Stimulated activated CD8-positive, alpha-beta memory T cell treated with anti-CD3 and anti-CD28 coated beads, Interleukin-7, amount 100 ng/mL, for 4 hours (primary cell): Measurements from ENCODE around the gene MMEL1.

Source experiments
- DNase-seq, 2 donors: peaks; one replicate each; pipeline ENCODE4 v3.0.0-alpha.2; 2020; ENCODE audit warnings: low read depth in 2 of 2

Gene MMEL1

DNA sequence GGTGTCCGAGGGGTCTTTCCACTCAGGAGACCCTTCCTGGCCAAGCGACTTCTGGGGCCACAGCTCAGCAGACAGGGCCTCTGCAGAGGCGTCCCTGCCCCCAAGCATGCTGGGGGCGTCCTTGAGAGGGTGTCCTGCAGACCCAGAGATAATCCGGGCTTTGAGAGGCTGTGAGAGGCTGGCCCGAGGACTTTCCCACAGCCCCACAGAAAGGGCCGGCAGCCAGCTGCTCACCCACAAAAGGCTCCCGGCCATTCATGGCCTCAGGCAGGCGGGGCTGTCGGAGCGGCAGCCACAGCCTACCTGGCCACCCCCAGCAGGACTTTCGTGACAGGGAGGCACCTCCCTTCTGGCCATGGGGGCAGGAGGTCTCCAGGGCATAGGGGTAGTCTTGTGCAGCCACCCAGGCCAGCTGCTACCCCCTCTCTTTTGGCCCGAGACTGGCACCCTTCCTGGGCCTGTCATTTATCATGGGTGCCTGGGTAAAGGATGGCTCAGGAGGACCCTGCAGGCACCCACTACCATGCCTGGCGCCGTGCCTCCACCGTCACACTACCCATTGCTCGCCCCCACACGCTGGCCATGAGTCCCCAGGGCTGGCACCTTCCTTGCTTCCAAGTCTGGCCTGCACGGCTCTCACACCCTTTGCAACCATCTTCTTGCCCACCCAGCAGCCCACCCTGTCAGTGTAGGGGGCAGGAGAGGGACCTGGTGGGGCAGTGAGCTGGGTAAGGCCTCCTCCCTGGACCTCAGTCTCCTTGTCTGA is 87.8 kb downstream of the MMEL1 start:
- DNase-seq: no peak

DNA sequence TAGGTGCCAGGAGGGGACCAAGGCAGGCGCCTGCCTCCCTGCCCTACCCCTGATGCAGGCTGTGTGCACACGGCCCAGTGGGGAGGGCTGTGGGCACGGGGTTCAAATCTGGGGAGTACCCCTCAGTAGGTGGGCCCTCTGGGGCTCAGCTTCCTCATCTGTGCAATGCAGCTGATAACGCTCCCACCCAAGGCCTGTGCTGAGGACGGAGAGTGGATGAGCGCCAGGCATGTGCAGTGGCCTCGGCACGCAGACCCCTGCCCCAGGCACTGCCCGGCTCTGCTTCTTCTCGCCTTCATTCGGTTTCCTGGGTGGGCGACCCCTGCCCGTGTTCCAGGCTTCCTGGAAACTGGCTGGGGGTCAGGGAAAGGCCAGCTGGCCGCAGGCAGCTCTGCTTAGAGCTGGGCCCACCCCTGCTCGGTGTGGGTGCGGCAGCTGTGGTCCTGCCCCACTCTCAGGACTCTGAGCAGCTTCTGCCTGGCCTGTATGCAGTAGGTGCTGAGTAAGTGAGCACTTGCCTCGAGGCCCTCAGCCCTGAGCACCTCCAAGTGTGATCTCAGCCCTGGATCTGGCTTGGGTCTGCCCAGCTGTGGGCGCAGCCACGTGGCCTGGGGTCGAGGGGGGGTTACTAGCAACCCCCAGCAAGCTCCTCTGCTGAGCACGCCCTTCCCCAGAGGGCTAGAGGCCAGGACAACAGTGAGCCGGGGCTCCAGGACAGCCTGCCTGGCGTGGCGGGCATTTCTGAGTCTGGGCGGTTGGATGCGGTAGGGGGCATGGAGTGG is 88.5 kb downstream of the MMEL1 start:
- no peak for DNase-seq

- DNase-seq: no peak
Observed at GRCh38 chr1:2543543-2544092, 89.2 kb downstream of the MMEL1 start.

DNA sequence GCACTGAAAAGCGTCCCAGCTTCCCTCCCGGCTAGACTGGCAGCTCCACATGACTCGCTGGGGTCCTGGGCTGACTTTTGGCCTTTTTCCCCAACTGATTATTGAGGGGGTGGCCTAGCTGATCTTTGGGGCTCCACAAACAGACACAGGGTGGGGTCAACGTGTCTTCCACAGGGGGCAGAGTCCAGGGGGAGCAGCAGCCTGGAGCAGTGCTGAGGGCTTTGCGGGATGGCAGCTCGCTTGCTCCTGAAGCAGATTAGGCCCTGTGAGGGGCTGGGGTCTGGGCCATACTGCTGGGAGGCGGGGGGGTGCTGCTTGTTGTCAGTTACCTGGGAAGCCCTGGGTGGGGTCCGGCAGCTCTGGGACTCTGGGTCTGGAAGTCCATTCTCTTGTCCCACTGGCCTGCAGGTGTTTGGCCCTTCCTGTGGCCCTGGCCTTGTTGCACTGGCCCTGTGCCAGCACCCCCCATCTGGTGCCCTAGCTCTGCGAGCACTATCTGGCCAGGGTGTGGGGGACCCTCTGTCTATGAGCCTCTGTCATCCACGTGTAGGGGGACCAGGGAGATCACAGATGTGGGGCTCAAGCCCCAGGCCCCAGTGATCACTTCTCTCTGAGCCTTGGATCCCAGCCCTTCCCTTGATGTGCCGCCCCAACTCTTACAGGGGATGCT is 90.4 kb downstream of the MMEL1 start:
- no peak for DNase-seq

DNA sequence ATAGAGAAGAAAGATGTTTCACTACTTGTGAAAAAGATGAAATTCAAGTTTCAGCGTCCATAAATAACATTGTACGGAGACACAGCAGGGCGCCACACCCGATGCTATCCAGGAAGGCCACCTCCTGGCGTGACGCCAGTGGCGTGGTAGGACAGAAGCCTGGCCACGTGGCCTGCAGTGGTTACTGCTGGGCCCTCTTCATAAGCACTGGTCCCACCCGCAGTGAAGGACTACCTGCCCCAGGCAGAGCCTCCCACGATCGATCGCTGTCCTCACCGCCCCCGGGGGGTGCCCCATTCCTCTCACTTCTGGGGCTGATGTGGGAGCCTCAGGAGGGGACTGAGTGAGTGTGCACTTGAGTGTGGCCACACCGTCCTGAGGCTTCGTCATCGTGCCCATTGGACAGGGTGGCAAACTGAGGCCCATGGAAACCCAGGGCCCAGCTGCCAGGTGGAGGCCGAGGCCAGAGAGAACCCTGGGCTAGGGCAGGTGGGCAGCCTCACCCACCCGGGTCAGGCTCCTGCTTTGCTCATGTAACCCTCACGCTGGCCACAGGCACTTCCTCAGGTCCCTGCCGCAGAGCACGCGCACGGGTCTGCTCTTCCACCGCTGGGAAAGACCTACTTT is 91.1 kb downstream of the MMEL1 start:
- DNase-seq: no peak

DNA sequence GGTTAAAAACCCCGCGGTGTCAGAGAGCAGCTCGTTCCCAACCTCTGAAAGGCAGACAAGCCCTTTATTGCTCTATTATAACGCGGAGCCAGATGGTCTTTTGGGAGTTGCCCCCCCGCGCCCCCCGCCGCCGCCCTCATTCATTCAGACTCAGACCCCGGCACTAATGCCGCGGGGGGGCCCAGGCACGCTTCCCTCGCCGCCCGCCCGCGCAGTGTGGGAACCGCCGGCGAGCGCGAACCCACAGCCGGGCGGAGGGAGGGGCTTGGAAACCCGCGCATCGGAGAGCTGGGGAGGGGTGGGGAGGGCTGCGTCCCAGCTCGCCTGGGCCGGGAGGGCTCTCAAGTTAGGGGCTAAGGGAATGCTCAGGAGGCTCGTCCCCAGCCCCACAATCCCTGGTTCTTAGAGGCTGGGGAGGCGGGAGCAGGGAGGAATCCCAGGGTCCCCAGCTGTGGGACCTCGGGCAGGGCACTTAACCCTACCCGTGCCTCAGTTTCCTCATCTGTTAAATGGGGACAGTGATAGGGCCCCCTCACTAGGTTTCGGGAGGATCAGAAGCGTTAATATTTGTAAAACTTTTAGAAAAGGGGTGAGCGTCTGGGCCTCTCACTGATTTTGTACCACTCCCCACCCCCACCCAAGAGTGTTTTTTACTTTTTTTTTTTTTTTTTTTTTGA is 91.9 kb downstream of the MMEL1 start:
- DNase-seq: no peak
